ENCODE results near the gene GNL1. TPM values are rescaled to one million over a fixed set of nuclear protein-coding genes. Genes with fewer than 3 reads are reported as not detected.
A peak's percentile ranks its signal among the peaks of the same experiment; 100 is the strongest.

Gene GNL1
- total and polyA plus RNA-seq, 9 of the 15 experiments (the other 6 are each of a cell fraction or from before 2014, with no cell fraction given), result 0.73 to 112 (median 58.0) TPM

- TF ChIP-seq REST (IDR thresholded peaks at IDR 0.05; ENCODE audit: borderline replicate concordance) (no peak), REST (CRISPR knock-in tag; IDR thresholded peaks at IDR 0.05; ENCODE audit: low read depth) (peak; percentile 36; the same call in 1 of the 2 replicates), NFRKB (IDR thresholded peaks at IDR 0.05; ENCODE audit: low read depth) (no peak; the same call in 1 of the 2 replicates), ZBTB7A (IDR thresholded peaks at IDR 0.05; ENCODE audit: borderline replicate concordance, control insufficient read depth, low read depth, low read length) (peak; percentile 97), ZNF77 (CRISPR knock-in tag; IDR thresholded peaks at IDR 0.05) (no peak), ATF7 (IDR thresholded peaks at IDR 0.05) (peak; percentile 100), PHF21A (IDR thresholded peaks at IDR 0.05; ENCODE audit: borderline replicate concordance, low read depth) (0 out of 2 replicates have a peak, but pooled peaks have one; percentile 19), CEBPG (CRISPR knock-in tag; IDR thresholded peaks at IDR 0.05) (peak; percentile 31; the same call in 1 of the 2 replicates), CEBPG (tag; conservative IDR thresholded peaks at IDR 0.05 in 1 of 2, IDR thresholded peaks at IDR 0.05 in 1 of 2) (0 out of 4 replicates have a peak, but pooled peaks have one; percentile 19 to 40), ZNF707 (CRISPR knock-in tag; conservative IDR thresholded peaks at IDR 0.05) (no peak), CHAMP1 (IDR thresholded peaks at IDR 0.05) (no peak), MAZ (CRISPR knock-in tag; conservative IDR thresholded peaks at IDR 0.05 in 1 of 2, IDR thresholded peaks at IDR 0.05 in 1 of 2) (peak; percentile 87 to 96)
Observed at GRCh38 chr6:30556066-30556905, at the start of gene GNL1 (continued).

Data from K562 (cell line).